Stimulated activated CD4-positive, alpha-beta T cell treated with anti-CD3 and anti-CD28 coated beads, Interleukin-1b, Interleukin-23, amount 100 ng/mL, for 24 hours (primary cell): ENCODE data around the gene TADA3.

Experiments used
- DNase-seq, 4 experiments: peaks; one replicate each; pipeline ENCODE4 v3.0.0-alpha.2; 2020; ENCODE audit warnings: low read depth in 4 of 4, low spot score in 1 of 4

The TADA3 gene

GRCh38 chr3:9731206-9732079 lies 60.8 kb downstream of the TADA3 start, which contains the start of gene BRPF1:
Gene BRPF1 (plus strand): TSS chr3:9731735. CDS start chr3:9734141, 2,406 bp downstream.
- peak; percentile 98 to 100 (median 100) for DNase-seq

GRCh38 chr3:9730657-9731205 lies 61.5 kb downstream of the TADA3 start:
- DNase-seq: no peak
